PC-9 (cell line): ENCODE results near the gene HOXB9. TPM values are rescaled to one million over a fixed set of nuclear protein-coding genes. Genes with fewer than 3 reads are reported as not detected.

Source experiments
- BruUV-seq: library from RNA; stranded (reverse); fragments of 400-500 nt; replicated peaks from 2 replicates; lab custom pipeline; 2021; lab: Mats Ljungman, UMichigan
- CTCF ChIA-PET: fragments of 300-600 bp; sonication (Branson Sonifier 250); formaldehyde crosslinking; loops from one replicate; lab custom pipeline; 2022; ENCODE audit warnings: antibody characterized with exemption; lab: Charles Lee
- POLR2A ChIA-PET: fragments of 300-600 bp; sonication (Branson Sonifier 250); formaldehyde crosslinking; loops from one replicate; lab custom pipeline; 2022; ENCODE audit warnings: antibody characterized with exemption; ENCODE audit not compliant: unreplicated experiment; lab: Charles Lee
- DNase-seq, 2 experiments: peaks; one replicate each; pipeline versions ENCODE4 v3.0.0 to v3.0.0-alpha.2; 2015 to 2022; ENCODE audit warnings: mixed read lengths in 1 of 2
- H2AFZ ChIP-seq: fragments of 200-600 bp; sonication (generic); 2 replicates; pipeline ENCODE4 v1.8.1; 2017; ENCODE audit warnings: antibody characterized with exemption
- H3F3A ChIP-seq: fragments of 200-600 bp; sonication (generic); 2 replicates; pipeline ENCODE4 v1.8.1; 2017; ENCODE audit warnings: antibody characterized with exemption, mild to moderate bottlenecking, low read depth; ENCODE audit not compliant: insufficient read depth
- H3K27ac ChIP-seq: fragments of 200-600 bp; sonication (generic); 2 replicates; pipeline ENCODE4 v1.6.1; 2016; ENCODE audit warnings: mixed run types
- H3K27me3 ChIP-seq: fragments of 200-600 bp; sonication (generic); 2 replicates; pipeline ENCODE4 v1.6.1; 2016; ENCODE audit warnings: low read depth, mixed run types; ENCODE audit not compliant: insufficient read depth
- H3K36me3 ChIP-seq: fragments of 200-600 bp; sonication (generic); 2 replicates; pipeline ENCODE4 v1.6.1; 2016; ENCODE audit warnings: low read depth, mixed run types
- H3K4me1 ChIP-seq: fragments of 200-600 bp; sonication (generic); replicated peaks from 2 replicates; pipeline ENCODE4 v1.6.1; 2016; ENCODE audit warnings: mixed run types; ENCODE audit not compliant: insufficient read depth
- H3K4me2 ChIP-seq: fragments of 200-600 bp; sonication (generic); 2 replicates; pipeline ENCODE4 v1.6.1; 2017; ENCODE audit warnings: mixed run types
- H3K4me3 ChIP-seq: fragments of 200-600 bp; sonication (generic); 2 replicates; pipeline ENCODE4 v1.6.1; 2016; ENCODE audit warnings: mixed run types
- H3K79me2 ChIP-seq: fragments of 200-600 bp; sonication (generic); 2 replicates; pipeline ENCODE4 v1.6.1; 2017; ENCODE audit warnings: low read depth, mixed run types
- H3K9me2 ChIP-seq: fragments of 200-600 bp; sonication (generic); 2 replicates; pipeline ENCODE4 v1.8.1; 2017; ENCODE audit warnings: mild to moderate bottlenecking; ENCODE audit not compliant: insufficient read depth
- H3K9me3 ChIP-seq: fragments of 200-600 bp; sonication (generic); 2 replicates; pipeline ENCODE4 v1.8.1; 2016; ENCODE audit warnings: low read depth; ENCODE audit not compliant: insufficient read depth
- H4K20me1 ChIP-seq: fragments of 200-600 bp; sonication (generic); 2 replicates; pipeline ENCODE4 v1.8.1; 2017; ENCODE audit not compliant: insufficient read depth
- EZH2 ChIP-seq: fragments of 200-600 bp; sonication (generic); IDR thresholded peaks from 2 replicates; pipeline ENCODE4 v1.8.0; 2017; ENCODE audit warnings: antibody characterized with exemption, low read depth
- intact Hi-C: fragments of 100-400 bp; cut with micrococcal nuclease; formaldehyde crosslinking; loops from one replicate; pipeline ENCODE4 v1.10.0; 2022; ENCODE audit not compliant: unreplicated experiment
- total RNA-seq: library from RNA; stranded (reverse); gene quantifications from 2 replicates; pipeline ENCODE4 v1.2.3, GENCODE V29; 2021
- TF ChIP-seq, protein P1 (sequence below): fragments of 200-600 bp; sonication (generic); conservative IDR thresholded peaks from 2 replicates; pipeline ENCODE4 v1.6.1; 2017; ENCODE audit warnings: mixed run types, antibody characterized with exemption, mild to moderate bottlenecking, moderate library complexity

HOXB9 gene
- total RNA-seq, 1 experiment from 2014 or later = 0.70 TPM

DNA sequence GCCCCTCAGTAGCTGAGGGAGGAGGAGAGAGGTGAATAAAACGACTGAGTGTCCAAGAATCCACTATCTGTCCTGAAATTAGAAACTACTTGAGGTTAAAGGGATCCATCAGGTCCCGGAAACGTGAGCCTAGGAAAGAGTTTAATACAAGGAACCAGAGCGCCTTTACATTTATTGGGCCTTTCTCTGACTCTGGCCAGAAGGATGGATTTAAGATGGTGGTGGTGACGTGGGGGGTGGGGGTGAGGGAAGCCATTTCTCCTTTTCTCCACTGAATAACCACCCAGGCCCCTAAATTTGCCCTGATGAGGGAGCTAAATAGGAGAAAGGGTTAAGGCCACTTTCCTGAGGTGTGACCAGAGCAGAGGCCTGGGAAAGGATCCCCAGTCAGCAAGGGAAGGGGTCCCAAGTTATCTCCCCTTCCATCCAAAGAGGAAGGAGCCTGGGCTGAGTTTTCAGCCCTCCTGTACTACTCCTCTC, 1.0 kb upstream of the HOXB9 start:
- intact Hi-C loops = no loop called here
- CTCF ChIA-PET = interaction anchor here (3.0 kb wide), 1 partner anchor 9 kb away, joined by 9 read pairs; no protein-coding TSS in a partner anchor
- no peaks in the 10 kb centered on the region for H3K9me3 ChIP-seq
- BruUV-seq = no TSS peak
- peaks cover 28% of the 10 kb centered on the region; the same call in 1 of the 2 replicates for H3K27me3 ChIP-seq
- no peaks in the 10 kb centered on the region; the same call in 1 of the 2 replicates for H4K20me1 ChIP-seq
- peak overlapping the region; percentile 96 for H3K4me2 ChIP-seq
- H3K4me3 ChIP-seq = peak overlapping the region; percentile 70
- TF ChIP-seq, protein P1, sequence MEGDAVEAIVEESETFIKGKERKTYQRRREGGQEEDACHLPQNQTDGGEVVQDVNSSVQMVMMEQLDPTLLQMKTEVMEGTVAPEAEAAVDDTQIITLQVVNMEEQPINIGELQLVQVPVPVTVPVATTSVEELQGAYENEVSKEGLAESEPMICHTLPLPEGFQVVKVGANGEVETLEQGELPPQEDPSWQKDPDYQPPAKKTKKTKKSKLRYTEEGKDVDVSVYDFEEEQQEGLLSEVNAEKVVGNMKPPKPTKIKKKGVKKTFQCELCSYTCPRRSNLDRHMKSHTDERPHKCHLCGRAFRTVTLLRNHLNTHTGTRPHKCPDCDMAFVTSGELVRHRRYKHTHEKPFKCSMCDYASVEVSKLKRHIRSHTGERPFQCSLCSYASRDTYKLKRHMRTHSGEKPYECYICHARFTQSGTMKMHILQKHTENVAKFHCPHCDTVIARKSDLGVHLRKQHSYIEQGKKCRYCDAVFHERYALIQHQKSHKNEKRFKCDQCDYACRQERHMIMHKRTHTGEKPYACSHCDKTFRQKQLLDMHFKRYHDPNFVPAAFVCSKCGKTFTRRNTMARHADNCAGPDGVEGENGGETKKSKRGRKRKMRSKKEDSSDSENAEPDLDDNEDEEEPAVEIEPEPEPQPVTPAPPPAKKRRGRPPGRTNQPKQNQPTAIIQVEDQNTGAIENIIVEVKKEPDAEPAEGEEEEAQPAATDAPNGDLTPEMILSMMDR = no peak
- no peak for TF ChIP-seq EZH2
- H3K27ac ChIP-seq = no peak overlapping the region
- H3K36me3 ChIP-seq = no peaks in the 10 kb centered on the region
- no peaks in the 10 kb centered on the region for H3K79me2 ChIP-seq
- POLR2A ChIA-PET = no interaction called here
- H2AFZ ChIP-seq = peak overlapping the region; percentile 86
- H3K4me1 ChIP-seq = peaks cover 3% of the 10 kb centered on the region; the same call in 1 of the 2 replicates
- DNase-seq = no peak
- H3K9me2 ChIP-seq = no peaks in the 10 kb centered on the region
- H3F3A ChIP-seq = peaks cover 13% of the 10 kb centered on the region; the same call in 1 of the 2 replicates

DNA sequence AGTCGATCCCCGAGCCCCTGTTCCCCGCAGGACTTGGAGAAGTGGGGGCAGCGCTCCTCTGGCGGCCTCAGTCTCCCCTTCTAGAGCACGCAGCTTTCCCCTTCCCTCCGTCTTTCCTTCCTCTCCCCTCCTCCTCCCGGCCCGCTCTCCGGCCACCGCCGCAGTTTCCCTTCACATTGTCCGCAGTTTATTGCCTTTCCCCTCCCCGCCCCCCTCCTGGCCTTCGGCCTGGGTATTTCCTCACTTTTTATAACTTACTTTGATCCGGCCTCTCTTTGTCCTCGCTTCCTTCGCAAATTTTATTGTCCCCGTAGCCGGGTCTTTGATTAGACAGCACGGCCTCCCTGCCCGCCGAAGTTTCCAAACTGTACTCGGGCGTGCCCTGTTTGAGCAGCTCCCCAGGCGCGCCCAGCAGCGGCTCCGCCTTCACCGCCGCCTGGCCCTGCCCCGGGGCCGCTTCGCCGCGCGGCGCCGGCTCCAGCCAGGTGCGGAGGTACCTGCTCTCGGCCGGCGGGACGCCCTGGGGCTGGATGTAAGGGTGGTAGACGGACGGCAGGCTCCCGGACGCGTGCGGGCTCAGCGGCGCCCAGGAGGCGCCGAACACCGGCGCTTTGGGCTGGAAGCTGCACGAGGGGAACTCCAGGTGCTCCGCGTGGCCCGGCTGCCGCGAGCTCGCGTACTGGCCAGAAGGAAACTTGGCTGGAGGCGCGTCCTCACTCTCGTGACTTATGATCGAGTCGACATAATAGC, 488 bp downstream of the HOXB9 start:
- Histone ChIP-seq H3K36me3 (no peaks in the 10 kb centered on the region), H3F3A (peaks cover 13% of the 10 kb centered on the region; the same call in 1 of the 2 replicates), H3K4me3 (peak overlapping the region; percentile 70), H3K79me2 (no peaks in the 10 kb centered on the region), H3K9me3 (no peaks in the 10 kb centered on the region), H3K9me2 (no peaks in the 10 kb centered on the region), H3K27me3 (peaks cover 16% of the 10 kb centered on the region; the same call in 1 of the 2 replicates), H2AFZ (peak overlapping the region; percentile 86), H3K4me1 (peaks cover 3% of the 10 kb centered on the region; the same call in 1 of the 2 replicates), H3K27ac (peak overlapping the region; percentile 61), H3K4me2 (peak overlapping the region; percentile 96), H4K20me1 (no peaks in the 10 kb centered on the region; the same call in 1 of the 2 replicates)
- CTCF ChIA-PET = interaction anchor here (0.6 to 3.0 kb wide), 5 partner anchors 11 to 396 kb away, joined by 3 to 13 read pairs (median 7); no protein-coding TSS in a partner anchor
- POLR2A ChIA-PET = interaction anchor here (1.2 kb wide), 1 partner anchor 22 kb away, joined by 3 read pairs; no protein-coding TSS in a partner anchor
- TF ChIP-seq, protein P1 = no peak; the same call in 1 of the 2 replicates
- no peak for TF ChIP-seq EZH2
- intact Hi-C loops = no loop called here
- DNase-seq = peak; percentile 62 to 68
- no TSS peak for BruUV-seq
